Neural cell (in vitro differentiated cells): Measurements from ENCODE around the gene LPGAT1.

Experiments used
- EP300 ChIP-seq: fragments of 450-650 bp; conservative IDR thresholded peaks from 2 replicates; pipeline ENCODE4 v1.6.1; 2014; ENCODE audit warnings: antibody characterized with exemption, mild to moderate bottlenecking, moderate library complexity; ENCODE audit not compliant: poor library complexity, severe bottlenecking
- MXI1 ChIP-seq: fragments of 450-650 bp; conservative IDR thresholded peaks from 2 replicates; pipeline ENCODE4 v1.6.1; 2014; ENCODE audit warnings: antibody characterized with exemption, mild to moderate bottlenecking; ENCODE audit not compliant: poor library complexity, severe bottlenecking
- POLR2AphosphoS5 ChIP-seq: IDR thresholded peaks from 2 replicates; pipeline ENCODE4 v1.6.1; 2012
- RAD21 ChIP-seq: fragments of 450-650 bp; conservative IDR thresholded peaks from 2 replicates; pipeline ENCODE4 v1.6.1; 2014; ENCODE audit warnings: antibody characterized with exemption, mild to moderate bottlenecking, moderate library complexity
- TAF1 ChIP-seq: IDR thresholded peaks from 2 replicates; pipeline ENCODE4 v1.6.1; 2012; ENCODE audit warnings: low read depth
- TF ChIP-seq, protein P1 (sequence below): fragments of 450-650 bp; IDR thresholded peaks from 2 replicates; pipeline ENCODE4 v1.5.1; 2014; ENCODE audit warnings: antibody characterized with exemption, mild to moderate bottlenecking, moderate library complexity; ENCODE audit not compliant: poor library complexity, severe bottlenecking
- TF ChIP-seq, protein P2 (sequence below): IDR thresholded peaks from 2 replicates; pipeline ENCODE4 v1.6.1; 2012; ENCODE audit warnings: borderline replicate concordance

DNA sequence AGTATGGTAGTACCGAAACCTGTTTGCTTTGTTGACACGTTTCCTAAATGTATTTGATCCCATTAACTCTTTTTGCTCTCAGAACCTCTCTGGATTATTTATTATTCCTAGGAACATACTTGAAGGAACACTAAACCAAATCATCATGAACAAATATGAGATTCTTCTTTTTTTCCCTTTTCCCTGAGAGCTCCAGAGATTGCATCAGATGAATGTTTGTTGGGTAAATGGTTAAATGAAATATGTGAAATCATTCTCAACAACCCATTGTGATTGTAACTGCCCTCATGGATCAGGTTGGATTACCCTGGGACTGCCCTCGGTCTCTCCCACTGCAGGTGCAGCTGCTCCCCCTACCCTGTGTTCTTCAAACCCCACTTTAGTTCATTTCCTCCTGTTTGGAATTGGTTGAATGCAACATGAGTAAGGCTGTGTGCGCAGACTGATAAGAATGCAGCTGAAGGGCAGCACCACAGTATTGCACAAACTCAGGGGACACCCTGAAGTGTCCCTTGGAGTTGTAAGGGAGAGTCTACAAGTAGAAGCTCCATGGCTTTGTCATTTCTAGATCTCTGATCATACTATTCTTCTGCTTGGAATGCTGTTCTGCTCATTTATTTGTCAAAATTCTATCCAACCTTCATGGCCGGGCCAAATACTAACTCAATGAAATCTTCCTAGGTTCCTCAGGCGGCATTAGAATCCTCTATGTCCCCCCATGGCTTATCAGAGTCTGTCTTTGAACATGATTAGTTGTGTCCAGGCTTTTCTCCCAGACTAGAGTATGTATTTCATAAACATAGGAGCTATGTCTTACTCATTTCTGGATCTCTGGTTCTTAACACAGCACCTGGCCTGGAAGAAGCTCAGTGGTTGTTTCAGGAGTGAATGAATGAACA lies 108.0 kb downstream of the LPGAT1 start:
- TF ChIP-seq, protein P1, sequence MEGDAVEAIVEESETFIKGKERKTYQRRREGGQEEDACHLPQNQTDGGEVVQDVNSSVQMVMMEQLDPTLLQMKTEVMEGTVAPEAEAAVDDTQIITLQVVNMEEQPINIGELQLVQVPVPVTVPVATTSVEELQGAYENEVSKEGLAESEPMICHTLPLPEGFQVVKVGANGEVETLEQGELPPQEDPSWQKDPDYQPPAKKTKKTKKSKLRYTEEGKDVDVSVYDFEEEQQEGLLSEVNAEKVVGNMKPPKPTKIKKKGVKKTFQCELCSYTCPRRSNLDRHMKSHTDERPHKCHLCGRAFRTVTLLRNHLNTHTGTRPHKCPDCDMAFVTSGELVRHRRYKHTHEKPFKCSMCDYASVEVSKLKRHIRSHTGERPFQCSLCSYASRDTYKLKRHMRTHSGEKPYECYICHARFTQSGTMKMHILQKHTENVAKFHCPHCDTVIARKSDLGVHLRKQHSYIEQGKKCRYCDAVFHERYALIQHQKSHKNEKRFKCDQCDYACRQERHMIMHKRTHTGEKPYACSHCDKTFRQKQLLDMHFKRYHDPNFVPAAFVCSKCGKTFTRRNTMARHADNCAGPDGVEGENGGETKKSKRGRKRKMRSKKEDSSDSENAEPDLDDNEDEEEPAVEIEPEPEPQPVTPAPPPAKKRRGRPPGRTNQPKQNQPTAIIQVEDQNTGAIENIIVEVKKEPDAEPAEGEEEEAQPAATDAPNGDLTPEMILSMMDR, result no peak
- TF ChIP-seq TAF1 (no peak), RAD21 (no peak), MXI1 (no peak), EP300 (no peak), POLR2AphosphoS5 (no peak)
- TF ChIP-seq, protein P2, sequence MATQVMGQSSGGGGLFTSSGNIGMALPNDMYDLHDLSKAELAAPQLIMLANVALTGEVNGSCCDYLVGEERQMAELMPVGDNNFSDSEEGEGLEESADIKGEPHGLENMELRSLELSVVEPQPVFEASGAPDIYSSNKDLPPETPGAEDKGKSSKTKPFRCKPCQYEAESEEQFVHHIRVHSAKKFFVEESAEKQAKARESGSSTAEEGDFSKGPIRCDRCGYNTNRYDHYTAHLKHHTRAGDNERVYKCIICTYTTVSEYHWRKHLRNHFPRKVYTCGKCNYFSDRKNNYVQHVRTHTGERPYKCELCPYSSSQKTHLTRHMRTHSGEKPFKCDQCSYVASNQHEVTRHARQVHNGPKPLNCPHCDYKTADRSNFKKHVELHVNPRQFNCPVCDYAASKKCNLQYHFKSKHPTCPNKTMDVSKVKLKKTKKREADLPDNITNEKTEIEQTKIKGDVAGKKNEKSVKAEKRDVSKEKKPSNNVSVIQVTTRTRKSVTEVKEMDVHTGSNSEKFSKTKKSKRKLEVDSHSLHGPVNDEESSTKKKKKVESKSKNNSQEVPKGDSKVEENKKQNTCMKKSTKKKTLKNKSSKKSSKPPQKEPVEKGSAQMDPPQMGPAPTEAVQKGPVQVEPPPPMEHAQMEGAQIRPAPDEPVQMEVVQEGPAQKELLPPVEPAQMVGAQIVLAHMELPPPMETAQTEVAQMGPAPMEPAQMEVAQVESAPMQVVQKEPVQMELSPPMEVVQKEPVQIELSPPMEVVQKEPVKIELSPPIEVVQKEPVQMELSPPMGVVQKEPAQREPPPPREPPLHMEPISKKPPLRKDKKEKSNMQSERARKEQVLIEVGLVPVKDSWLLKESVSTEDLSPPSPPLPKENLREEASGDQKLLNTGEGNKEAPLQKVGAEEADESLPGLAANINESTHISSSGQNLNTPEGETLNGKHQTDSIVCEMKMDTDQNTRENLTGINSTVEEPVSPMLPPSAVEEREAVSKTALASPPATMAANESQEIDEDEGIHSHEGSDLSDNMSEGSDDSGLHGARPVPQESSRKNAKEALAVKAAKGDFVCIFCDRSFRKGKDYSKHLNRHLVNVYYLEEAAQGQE, result no peak
